HG03565 (cell line): Measurements from ENCODE around the gene STRN4.
"Not testable (repeated sequence)": the region's sequence is repeated elsewhere in the genome, so short reads cannot be mapped to it uniquely, and the experiment has no call there.

ENCODE experiments used
- ATAC-seq: cut with Tn5 transposase; IDR thresholded peaks from one replicate; pipeline ENCODE4 v1.9.1; 2021; ENCODE audit warnings: mild to moderate bottlenecking, moderate library complexity; ENCODE audit not compliant: unreplicated experiment

The STRN4 gene

GRCh38 chr19:46715975-46716671, 30.1 kb downstream of the STRN4 start:
- no peak for ATAC-seq

DNA sequence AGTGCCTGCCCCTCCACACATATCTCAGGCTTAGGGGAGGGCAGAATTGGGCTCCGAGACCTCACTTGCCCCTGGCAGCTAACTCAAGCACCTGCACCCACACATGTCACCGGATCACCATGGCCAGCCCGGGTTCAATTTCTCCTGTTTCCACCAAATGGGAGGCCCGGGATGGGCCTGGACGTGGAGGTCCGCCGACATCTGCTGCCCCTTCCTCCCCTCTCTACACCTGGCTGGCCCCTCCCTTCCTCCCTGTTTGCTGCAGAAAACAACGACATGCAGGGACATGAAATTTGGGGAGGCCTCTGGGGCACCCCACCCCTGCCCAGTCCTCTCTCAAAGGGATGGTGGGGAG, 30.7 kb downstream of the STRN4 start:
- no peak for ATAC-seq

DNA sequence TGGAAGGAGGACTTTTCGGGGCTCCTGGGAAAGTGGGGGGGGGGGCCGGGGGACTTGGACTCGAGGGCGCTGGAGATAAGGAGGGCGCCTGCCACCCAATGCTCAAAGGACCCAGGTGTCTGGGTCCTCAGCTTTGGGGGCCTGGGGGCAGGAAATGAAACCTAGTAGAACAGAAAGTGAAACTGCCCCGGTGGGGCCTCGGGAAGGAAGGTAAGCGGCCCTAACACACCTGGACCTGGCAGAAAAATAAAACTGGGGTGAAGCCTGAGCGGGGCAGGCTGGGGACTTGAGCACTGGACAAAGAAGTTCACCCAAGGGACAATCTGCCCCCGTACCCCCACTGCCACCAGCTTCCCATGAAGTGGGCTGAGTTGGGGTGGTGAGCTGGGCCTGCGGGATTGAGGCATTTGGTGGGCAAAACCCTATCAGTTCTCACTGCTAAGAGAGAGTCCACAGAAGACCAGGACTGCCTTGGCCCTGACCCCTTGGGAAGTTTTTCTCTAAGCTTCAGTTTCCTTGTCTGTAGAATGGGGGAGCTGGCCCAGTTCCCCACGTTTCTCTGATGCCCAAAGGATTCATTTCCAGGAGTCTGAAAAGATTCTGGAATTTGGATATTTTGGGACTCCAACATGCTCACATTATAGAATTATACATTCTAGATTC, 31.7 kb downstream of the STRN4 start:
- ATAC-seq: no peak

GRCh38 chr19:46713781-46714443, 32.3 kb downstream of the STRN4 start:
- no peak for ATAC-seq

DNA sequence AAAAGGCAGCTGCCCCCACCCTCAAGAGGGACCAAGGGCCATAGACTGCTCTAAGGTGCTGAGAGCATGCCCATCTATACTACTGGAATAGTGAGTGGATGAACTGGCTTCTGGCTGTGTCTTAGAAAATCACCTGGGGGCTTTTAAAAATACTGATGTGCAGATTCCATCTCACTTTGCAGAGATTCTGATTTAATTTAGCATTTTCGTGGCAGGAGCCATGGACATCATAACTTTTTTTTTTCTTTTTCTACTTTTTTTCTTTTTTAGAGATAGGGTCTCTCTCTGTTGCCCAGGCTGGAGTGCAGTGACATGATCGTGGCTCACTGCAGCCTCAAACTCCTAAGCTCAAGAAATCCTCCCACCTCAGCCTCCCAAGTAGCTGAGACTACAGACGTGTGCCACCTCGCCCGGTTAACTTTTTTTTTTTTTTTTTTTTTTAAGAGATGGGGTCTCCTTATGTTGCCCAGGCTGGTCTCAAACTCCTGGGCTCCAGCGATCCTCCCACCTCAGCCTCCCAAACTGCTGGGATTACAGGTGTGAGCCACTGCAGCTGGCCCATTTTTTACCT, 33.4 kb downstream of the STRN4 start:
- not testable (repeated sequence) for ATAC-seq

GRCh38 chr19:46710687-46711086, 35.6 kb downstream of the STRN4 start:
- ATAC-seq: no peak

GRCh38 chr19:46704379-46705076, 41.7 kb downstream of the STRN4 start:
- ATAC-seq: no peak

DNA sequence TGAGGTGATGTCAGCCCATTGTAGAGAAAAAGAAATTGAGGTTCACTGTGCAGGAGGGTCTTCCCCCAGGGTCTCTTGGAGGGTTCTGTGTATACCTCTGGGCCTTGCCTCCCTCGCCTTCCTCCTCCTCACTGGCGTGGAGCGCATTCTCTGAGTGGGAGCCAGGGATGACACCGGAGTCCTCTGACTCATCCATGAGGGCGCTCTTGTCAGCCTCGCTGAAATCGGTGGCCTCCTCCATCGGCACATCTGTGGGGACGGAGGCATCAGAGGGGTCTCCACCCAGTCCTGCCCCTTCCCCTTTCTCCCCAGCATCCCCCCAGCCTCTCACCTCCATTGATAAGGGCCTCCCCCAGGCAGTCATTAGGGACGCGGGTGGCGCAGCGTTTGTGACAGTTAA, 45.5 kb downstream of the STRN4 start:
- ATAC-seq: no peak

GRCh38 chr19:46698395-46699321, 47.6 kb downstream of the STRN4 start:
- ATAC-seq: no peak

DNA sequence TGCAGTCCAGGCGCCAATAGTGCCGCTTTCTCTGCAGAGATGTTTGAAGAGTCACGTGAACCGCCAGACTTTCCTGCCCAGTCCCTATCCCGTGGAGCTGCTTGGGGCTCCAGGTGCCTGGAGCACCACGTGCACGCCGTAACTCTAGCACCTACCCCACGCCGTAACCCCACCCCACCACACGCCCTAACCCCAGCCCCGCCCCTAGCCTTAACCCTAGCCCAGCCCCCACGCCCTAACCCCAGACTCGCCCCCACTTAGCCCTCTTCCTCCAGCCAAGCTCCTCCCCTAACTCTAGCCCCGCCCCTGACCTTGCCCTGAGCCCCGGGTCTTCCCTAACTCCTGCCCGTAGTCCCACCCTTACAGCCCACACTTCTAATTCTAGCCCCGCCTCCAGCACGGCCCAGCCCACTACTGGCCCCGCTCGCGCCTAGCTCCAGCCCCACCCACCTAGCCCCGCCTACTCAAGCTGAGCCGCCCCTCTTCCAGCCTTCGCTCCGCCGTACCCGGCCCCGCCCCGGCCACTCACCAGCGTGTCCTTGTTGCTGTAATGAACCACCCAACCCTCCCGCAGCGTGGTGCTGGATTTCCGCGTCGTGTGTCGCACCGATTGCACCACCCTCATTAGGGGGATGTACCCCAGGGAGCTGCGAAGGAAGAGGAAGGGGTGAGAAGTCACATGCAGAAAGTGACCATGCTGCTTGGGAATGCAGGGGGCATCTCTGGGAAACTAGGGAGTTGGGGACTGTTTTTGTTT, 48.9 kb downstream of the STRN4 start:
- ATAC-seq: no peak

DNA sequence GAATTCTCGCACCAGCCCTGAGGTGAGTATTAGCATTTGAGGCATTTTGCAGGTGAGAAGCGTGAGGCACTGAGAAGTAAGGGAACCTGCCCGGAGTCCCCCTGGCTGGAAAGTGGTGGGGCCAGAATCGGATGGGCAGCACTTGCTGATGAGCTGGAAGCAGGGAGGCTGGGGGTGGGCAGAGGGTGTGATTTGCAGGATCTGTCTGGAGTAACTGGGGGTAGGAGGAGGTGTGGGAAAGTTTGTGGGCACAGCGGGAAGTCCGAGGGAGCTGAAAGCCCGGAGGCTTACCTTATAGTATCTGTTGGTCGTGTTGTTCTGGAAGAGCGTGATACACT, 49.4 kb downstream of the STRN4 start:
- ATAC-seq: no peak

GRCh38 chr19:46696052-46696451, 50.2 kb downstream of the STRN4 start:
- ATAC-seq: no peak

DNA sequence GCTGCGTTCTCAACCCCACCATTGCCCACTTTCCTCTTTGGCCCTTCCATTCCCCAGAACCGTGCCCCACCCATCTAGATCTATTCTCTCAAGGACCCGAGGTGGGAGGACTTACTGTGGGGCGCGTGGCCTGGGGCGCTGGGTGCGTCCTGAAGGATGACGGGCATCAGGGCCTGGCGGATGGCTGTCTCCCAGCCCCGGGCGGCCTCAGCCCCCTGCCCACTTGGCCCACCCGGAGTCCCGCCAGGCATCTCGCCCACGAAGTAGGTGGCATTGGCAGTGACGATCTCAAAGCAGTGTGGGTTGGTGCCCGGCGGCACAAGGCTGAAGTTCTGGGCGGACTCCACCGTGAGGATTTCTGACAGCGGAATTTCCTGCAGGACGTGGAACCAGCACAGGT, 52.5 kb downstream of the STRN4 start:
- ATAC-seq: no peak

DNA sequence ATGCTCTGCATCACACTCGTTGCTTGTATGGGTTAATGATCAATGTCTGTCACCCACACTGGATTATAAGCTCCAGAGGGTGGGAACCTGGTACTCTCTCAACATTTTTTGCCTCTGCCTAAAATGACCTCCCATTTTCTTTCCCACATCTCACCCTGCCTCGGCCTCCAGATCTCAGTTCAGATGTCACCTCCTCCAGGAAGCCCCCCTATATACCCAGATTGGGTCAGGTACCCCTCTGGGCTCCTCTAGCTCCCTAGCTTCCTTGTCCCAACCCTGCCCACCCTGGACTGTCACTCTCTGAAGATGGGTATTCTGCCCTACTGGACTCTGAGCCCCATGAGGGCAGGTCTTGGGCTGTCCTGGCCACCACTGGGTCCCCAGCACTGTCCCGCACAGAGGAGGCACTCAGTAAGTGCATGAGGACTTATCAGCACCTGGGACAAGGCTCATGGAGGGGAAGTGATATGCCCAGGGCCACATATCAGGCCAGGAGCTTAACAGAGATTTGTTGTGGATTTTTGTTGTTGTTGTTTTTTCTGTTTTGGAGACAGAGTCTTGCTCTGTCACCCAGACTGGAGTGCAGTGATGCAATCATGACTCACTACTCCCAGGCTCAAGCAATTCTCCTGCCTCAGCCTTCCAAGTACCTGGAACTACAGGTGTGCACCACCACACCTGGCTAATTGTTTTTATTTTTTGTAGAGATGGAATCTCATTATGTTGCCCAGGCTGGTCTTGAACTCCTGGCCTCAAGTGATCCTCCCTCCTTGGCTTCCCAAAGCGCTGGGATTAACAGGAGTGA, 53.1 kb downstream of the STRN4 start:
- ATAC-seq: no peak

GRCh38 chr19:46691948-46692347, 54.3 kb downstream of the STRN4 start:
- ATAC-seq: no peak

GRCh38 chr19:46691104-46691503, 55.1 kb downstream of the STRN4 start:
- no peak for ATAC-seq

DNA sequence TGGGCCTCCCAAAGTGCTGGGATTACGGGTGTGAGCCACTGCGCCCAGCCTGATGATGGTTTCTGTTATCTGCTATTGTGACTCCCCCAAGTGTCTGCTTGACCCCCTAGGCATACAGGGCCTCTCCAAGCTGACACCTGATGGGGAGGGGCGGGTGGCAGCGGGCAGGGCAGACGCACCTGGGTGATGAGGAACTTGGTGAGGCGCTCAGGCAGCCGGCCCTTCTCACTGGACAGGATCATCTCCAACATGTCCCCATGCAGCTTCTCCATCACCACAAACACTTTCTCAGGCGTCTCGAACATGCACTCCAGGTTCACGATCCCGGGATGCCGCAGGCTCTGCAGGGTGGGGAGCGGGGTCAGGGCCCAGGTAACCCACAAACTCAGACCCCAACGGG, 56.9 kb downstream of the STRN4 start:
- ATAC-seq: no peak

GRCh38 chr19:46687438-46688145, 58.7 kb downstream of the STRN4 start:
- ATAC-seq: no peak
